T-cell (primary cell): ENCODE results near the gene CCDC198. TPM values are rescaled to one million over a fixed set of nuclear protein-coding genes. Genes with fewer than 3 reads are reported as not detected.
A peak's percentile ranks its signal among the peaks of the same experiment; 100 is the strongest.

ENCODE experiments used
- ATAC-seq, 4 experiments: fragments of 200-7000 bp in 3 of 4; fragments of 150-1000 bp in 1 of 4; cut with Tn5 transposase; replicated peaks in 1 of 4; 1 replicate in 3 of 4; 2 replicates in 1 of 4; pipeline ENCODE4 v1.10.0; 2021; ENCODE audit warnings: moderate library complexity in 3 of 4, mild to moderate bottlenecking in 2 of 4, moderate number of reproducible peaks in 1 of 4
- CTCF ChIA-PET, 2 donors: fragments of 300-600 bp; sonication (Branson Sonifier 250); formaldehyde crosslinking; loops; one replicate each; lab custom pipeline; 2022; ENCODE audit warnings: antibody characterized with exemption in 2 of 2; lab: Charles Lee
- POLR2A ChIA-PET, 2 donors: fragments of 300-600 bp; sonication (Branson Sonifier 250); formaldehyde crosslinking; loops; one replicate each; lab custom pipeline; 2022; ENCODE audit warnings: antibody characterized with exemption in 2 of 2; lab: Charles Lee
- DNase-seq, 35 experiments: peaks; one replicate each; pipeline versions ENCODE4 v3.0.0 to v3.0.0-alpha.2; 2013 to 2023
- H3K27ac ChIP-seq: one replicate; pipeline ENCODE4 v1.5.1; 2013; ENCODE audit warnings: low read length
- H3K27me3 ChIP-seq, 2 experiments: replicated peaks in 1 of 2; 1 replicate in 1 of 2; 2 replicates in 1 of 2; pipeline versions ENCODE4 v1.6.1 to v1.7.0; 2013; ENCODE audit warnings: low read length in 1 of 2, mixed read lengths in 1 of 2; ENCODE audit not compliant: control insufficient read depth in 2 of 2, insufficient read depth in 2 of 2; ENCODE audit errors: extremely low read depth in 1 of 2
- H3K36me3 ChIP-seq, 2 donors: 1 replicate in 1 of 2; 2 replicates in 1 of 2; pipeline versions ENCODE4 v1.6.1 to v1.7.0; 2013; ENCODE audit warnings: low read length in 1 of 2; ENCODE audit not compliant: control insufficient read depth in 2 of 2, insufficient read depth in 1 of 2; ENCODE audit errors: extremely low read depth in 1 of 2
- H3K4me1 ChIP-seq, 2 experiments: 1 replicate in 1 of 2; 2 replicates in 1 of 2; pipeline versions ENCODE4 v1.6.1 to v1.7.0; 2013; ENCODE audit warnings: low read length in 2 of 2, mixed read lengths in 1 of 2; ENCODE audit not compliant: insufficient read depth in 2 of 2, control insufficient read depth in 1 of 2; ENCODE audit errors: extremely low read depth in 1 of 2
- H3K4me3 ChIP-seq, 2 donors: 1 replicate in 1 of 2; 2 replicates in 1 of 2; pipeline versions ENCODE4 v1.5.1 to v1.7.0; 2013; ENCODE audit warnings: mild to moderate bottlenecking in 2 of 2, low read length in 1 of 2, moderate library complexity in 1 of 2; ENCODE audit not compliant: control insufficient read depth in 1 of 2; ENCODE audit errors: extremely low read depth in 1 of 2
- H3K9me3 ChIP-seq: 2 replicates; pipeline ENCODE4 v1.7.0; 2013
- H3K27ac Mint-ChIP-seq, 2 donors: one replicate each; pipeline ENCODE4 v1.8.0; 2020 to 2021; ENCODE audit warnings: mild to moderate bottlenecking in 2 of 2, mixed read lengths in 2 of 2
- H3K27me3 Mint-ChIP-seq, 2 donors: one replicate each; pipeline ENCODE4 v1.8.0; 2021 to 2022; ENCODE audit warnings: mixed read lengths in 2 of 2
- H3K36me3 Mint-ChIP-seq: one replicate; pipeline ENCODE4 v1.8.0; 2021; ENCODE audit warnings: mixed read lengths
- H3K4me1 Mint-ChIP-seq, 3 donors: one replicate each; pipeline ENCODE4 v1.8.0; 2020 to 2022; ENCODE audit warnings: mixed read lengths in 3 of 3, mild to moderate bottlenecking in 1 of 3
- H3K4me3 Mint-ChIP-seq, 3 donors: one replicate each; pipeline ENCODE4 v1.8.0; 2020 to 2022; ENCODE audit warnings: mild to moderate bottlenecking in 3 of 3, mixed read lengths in 3 of 3, moderate library complexity in 3 of 3
- H3K9me3 Mint-ChIP-seq, 3 donors: one replicate each; pipeline ENCODE4 v1.8.0; 2020 to 2022; ENCODE audit warnings: mixed read lengths in 3 of 3
- WGBS: methylation state at CpG from one replicate; pipeline ENCODE4 v1.1.5; 2013; ENCODE audit warnings: missing lambda C conversion rate; ENCODE audit not compliant: insufficient coverage; 5-methylcytosine and 5-hydroxymethylcytosine counted together
- total RNA-seq, 35 experiments: library from RNA in 6 of 35; stranded (reverse) in 6 of 35; fragments of 120-200 nt in 1 of 35; gene quantifications; one replicate each; pipeline versions ENCODE4 v1.2.1 to v1.2.4 and lab custom pipeline; 2013 to 2026

The CCDC198 gene, protein sequence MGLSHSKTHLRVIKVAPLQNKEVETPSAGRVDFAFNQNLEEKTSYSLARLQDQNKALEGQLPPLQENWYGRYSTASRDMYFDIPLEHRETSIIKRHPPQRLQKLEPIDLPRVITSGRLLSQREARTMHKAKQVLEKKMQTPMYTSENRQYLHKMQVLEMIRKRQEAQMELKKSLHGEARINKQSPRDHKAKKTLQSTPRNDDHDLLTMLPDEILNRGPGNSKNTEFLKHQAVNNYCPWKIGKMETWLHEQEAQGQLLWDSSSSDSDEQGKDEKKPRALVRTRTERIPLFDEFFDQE
- not detected for total RNA-seq
- total RNA-seq (2013), result not detected
- total RNA-seq (lab: John Stamatoyannopoulos, UW), result 0 reads per million in 29 experiments

DNA sequence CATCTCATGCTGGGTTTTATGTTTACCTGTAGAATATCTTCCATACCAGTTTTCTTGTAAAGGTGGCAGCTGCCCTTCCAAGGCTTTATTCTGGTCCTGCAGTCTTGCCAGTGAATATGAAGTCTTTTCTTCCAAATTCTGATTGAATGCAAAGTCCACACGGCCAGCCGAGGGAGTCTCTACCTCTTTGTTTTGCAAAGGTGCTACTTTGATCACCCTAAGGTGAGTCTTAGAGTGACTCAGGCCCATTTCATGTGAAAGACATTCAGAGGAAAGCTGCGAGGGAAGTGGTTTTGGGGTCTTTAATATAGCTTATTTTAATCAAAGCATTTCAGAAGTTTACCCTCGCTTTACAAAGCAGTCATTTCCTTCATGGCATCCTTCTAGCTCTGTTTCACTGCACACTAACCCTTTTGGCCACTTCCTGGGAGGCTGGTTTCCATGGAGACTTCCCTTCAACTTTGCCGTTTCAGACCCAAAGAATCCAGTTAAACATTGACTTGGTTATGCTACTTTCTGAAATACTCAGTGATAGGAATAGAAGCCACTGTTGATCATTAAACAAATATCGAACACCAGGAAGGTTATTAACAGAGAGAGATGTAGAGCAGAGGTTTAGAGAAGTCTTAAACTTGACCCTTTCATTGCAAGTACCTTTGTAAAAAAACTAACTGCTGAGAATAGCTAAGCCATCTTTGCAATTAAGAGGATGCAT lies at the start of gene CCDC198:
Gene CCDC198 (minus strand): TSS at position 391 of the 715 bp plus-strand sequence. CDS start 142 bp downstream, at position 249.
- CTCF ChIA-PET, result no interaction called here
- POLR2A ChIA-PET, result no interaction called here
- Mint-ChIP-seq H3K36me3 (no peaks in the 10 kb centered on the region), H3K27ac (no peak within 1 kb of the TSS), H3K4me3 (no peak within 1 kb of the TSS), H3K4me1 (peaks cover 2 to 9% (median 2%) of the 10 kb centered on the region in 3 donors), H3K9me3 (no peaks in the 10 kb centered on the region), H3K27me3 (peaks cover 0 to 7% of the 10 kb centered on the region in 2 donors)
- no peak within 1 kb of the TSS for H3K4me3 ChIP-seq
- 20% methylated on average over 2 of the region's 6 CpGs for WGBS
- H3K27ac ChIP-seq, result no peak within 1 kb of the TSS
- no peaks in the 10 kb centered on the region for H3K36me3 ChIP-seq
- DNase-seq, result no peak
- no peaks in the 10 kb centered on the region for H3K4me1 ChIP-seq
- ATAC-seq, result no peak
- H3K27me3 ChIP-seq, result no peaks in the 10 kb centered on the region
- no peaks in the 10 kb centered on the region for H3K9me3 ChIP-seq

DNA sequence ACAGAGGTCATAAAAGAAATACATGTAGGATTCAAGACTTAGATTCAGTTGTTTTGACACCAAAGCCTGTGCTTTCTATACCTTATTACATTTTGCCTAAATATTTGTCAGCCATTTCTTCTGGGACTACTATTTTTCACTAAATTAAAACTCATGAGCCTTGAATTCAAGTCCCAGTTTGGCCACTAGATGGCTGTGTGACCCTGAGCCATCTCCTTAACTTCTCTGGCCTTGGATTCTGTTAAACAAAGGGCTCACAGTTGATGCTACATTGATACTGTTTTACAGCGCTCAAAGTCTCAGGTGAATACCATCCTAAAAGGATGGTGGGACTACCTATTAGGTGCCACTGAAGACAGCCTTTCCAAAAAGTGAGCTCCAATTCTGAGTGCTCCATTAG lies 39.6 kb upstream of the CCDC198 start:
- no peak overlapping the region for H3K4me3 Mint-ChIP-seq
- no peaks in the 10 kb centered on the region for H3K36me3 ChIP-seq
- CTCF ChIA-PET, result no interaction called here
- H3K27ac ChIP-seq, result no peak overlapping the region
- WGBS, result 83% methylated on average over 1 of the region's 1 CpG
- H3K27me3 Mint-ChIP-seq, result peaks cover 5 to 6% of the 10 kb centered on the region in 2 donors
- H3K4me1 Mint-ChIP-seq, result no peaks in the 10 kb centered on the region
- ATAC-seq, result no peak
- H3K4me3 ChIP-seq, result no peak overlapping the region
- DNase-seq, result peak in 1 of 35 experiments; percentile 3
- no peaks in the 10 kb centered on the region for H3K36me3 Mint-ChIP-seq
- H3K27ac Mint-ChIP-seq, result no peak overlapping the region
- peaks cover 0 to 12% (median 8%) of the 10 kb centered on the region in 3 donors for H3K9me3 Mint-ChIP-seq
- no peaks in the 10 kb centered on the region for H3K27me3 ChIP-seq
- H3K9me3 ChIP-seq, result no peaks in the 10 kb centered on the region
- POLR2A ChIA-PET, result no interaction called here
- no peaks in the 10 kb centered on the region for H3K4me1 ChIP-seq

DNA sequence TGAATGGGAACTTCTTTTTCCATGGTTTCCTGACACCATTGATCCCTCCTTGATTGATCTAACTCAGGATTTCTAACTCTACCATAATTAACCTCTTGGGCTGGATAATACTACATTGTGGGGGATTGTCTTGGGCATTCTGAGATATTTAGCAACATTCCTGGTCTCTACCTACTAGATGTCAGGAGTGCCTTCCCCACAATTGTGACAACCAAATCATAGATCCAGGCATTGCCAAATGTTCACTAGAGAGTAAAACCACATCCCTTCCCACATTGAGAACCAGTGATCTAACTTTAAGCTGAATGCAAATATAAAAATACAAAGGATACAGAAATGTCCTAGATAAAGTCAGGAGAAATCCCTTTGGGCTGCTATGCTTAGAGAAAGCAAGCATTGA lies 36.9 kb upstream of the CCDC198 start:
- H3K4me3 ChIP-seq, result no peak overlapping the region
- H3K4me1 Mint-ChIP-seq, result no peaks in the 10 kb centered on the region
- ChIA-PET POLR2A (no interaction called here), CTCF (no interaction called here)
- H3K27ac ChIP-seq, result no peak overlapping the region
- H3K27me3 Mint-ChIP-seq, result peaks cover 5 to 6% of the 10 kb centered on the region in 2 donors
- H3K36me3 ChIP-seq, result no peaks in the 10 kb centered on the region
- no peak overlapping the region for H3K27ac Mint-ChIP-seq
- H3K9me3 ChIP-seq, result no peaks in the 10 kb centered on the region
- ATAC-seq (no peak), DNase-seq (no peak)
- no peak overlapping the region for H3K4me3 Mint-ChIP-seq
- no peaks in the 10 kb centered on the region for H3K4me1 ChIP-seq
- H3K36me3 Mint-ChIP-seq, result no peaks in the 10 kb centered on the region
- no peaks in the 10 kb centered on the region for H3K27me3 ChIP-seq
- peaks cover 5 to 18% (median 11%) of the 10 kb centered on the region in 3 donors for H3K9me3 Mint-ChIP-seq

DNA sequence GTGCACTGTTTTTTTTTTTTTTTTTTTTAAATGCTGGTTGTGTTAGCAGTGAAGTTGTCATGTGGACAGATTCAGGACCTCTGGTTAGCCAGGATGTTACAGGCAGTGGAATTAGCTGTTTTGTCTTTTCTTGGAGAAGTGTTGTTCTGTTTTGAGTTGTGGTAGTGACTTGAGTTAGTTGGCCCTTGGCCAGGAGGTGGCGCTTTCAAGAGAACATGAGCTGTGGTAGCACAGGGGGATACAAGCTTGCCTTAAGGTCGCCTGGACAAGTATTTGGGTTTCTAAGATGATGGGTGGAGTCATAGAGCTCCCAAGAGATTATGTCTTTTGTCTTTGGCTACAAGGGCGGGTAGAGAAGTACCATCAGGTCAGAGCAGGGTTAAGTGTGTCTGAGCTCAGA lies 33.3 kb upstream of the CCDC198 start:
- POLR2A ChIA-PET, result no interaction called here
- Mint-ChIP-seq H3K36me3 (no peaks in the 10 kb centered on the region), H3K4me1 (no peaks in the 10 kb centered on the region), H3K4me3 (no peak overlapping the region), H3K27me3 (peaks cover 5 to 6% of the 10 kb centered on the region in 2 donors), H3K9me3 (peaks cover 32 to 40% (median 35%) of the 10 kb centered on the region in 3 donors), H3K27ac (no peak overlapping the region)
- CTCF ChIA-PET, result no interaction called here
- Histone ChIP-seq H3K36me3 (no peaks in the 10 kb centered on the region), H3K27ac (no peak overlapping the region), H3K27me3 (no peaks in the 10 kb centered on the region), H3K9me3 (no peaks in the 10 kb centered on the region), H3K4me3 (no peak overlapping the region), H3K4me1 (no peaks in the 10 kb centered on the region)
- WGBS, result 72% methylated on average over 3 of the region's 3 CpGs
- ATAC-seq, result no peak
- DNase-seq, result no peak

DNA sequence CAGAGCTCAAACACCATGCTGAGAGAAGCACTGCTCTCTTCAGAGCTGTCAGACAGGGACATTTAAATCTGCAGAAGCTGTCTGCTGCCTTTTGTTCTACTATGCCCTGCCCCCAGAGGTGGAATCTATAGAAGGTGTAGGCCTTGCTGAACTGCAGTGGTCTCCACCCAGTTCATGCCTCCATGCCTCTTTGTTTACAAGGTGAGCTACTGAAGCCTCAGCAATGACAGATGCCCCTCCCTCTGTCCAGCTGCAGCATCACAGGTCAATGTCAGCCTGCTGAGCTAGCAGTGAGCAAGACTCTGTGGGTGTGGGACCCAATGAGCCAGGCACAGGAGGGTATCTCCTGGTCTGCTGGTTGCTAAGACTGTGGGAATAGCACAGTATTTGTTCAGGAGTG lies 25.4 kb upstream of the CCDC198 start:
- Histone ChIP-seq H3K27me3 (no peaks in the 10 kb centered on the region), H3K4me3 (no peak overlapping the region), H3K36me3 (no peaks in the 10 kb centered on the region), H3K4me1 (no peaks in the 10 kb centered on the region), H3K27ac (no peak overlapping the region), H3K9me3 (no peaks in the 10 kb centered on the region)
- peaks cover 3 to 5% of the 10 kb centered on the region in 2 donors for H3K27me3 Mint-ChIP-seq
- no peak overlapping the region for H3K4me3 Mint-ChIP-seq
- H3K4me1 Mint-ChIP-seq, result no peaks in the 10 kb centered on the region
- no peak overlapping the region for H3K27ac Mint-ChIP-seq
- H3K9me3 Mint-ChIP-seq, result peaks cover 38 to 53% (median 44%) of the 10 kb centered on the region in 3 donors
- POLR2A ChIA-PET, result no interaction called here
- CTCF ChIA-PET, result no interaction called here
- no peaks in the 10 kb centered on the region for H3K36me3 Mint-ChIP-seq
- DNase-seq (no peak), ATAC-seq (no peak)

DNA sequence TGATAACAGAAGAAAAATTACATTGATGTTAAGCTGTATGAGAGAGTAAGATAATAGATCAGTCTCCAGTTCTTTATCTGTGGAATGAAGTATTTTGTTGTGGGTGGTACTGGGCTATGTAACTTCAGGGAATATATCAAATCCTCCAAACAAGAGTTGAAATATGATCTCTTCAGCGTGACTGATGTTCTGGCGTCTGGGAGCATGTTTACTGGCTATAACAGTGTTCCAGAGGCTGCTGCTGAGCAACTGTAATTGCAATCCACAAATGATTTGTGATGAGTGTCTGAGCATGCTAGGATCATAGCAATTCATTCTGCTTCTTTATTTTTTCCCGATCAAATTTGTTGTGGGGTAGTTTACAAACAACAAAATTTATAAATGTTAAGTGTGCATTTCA lies 18.6 kb upstream of the CCDC198 start:
- no peak overlapping the region for H3K4me3 ChIP-seq
- no peaks in the 10 kb centered on the region for H3K27me3 ChIP-seq
- peaks cover under 1 to 5% of the 10 kb centered on the region in 2 donors for H3K27me3 Mint-ChIP-seq
- H3K36me3 ChIP-seq, result no peaks in the 10 kb centered on the region
- H3K4me3 Mint-ChIP-seq, result no peak overlapping the region
- DNase-seq (no peak), ATAC-seq (no peak)
- no peaks in the 10 kb centered on the region for H3K4me1 Mint-ChIP-seq
- H3K36me3 Mint-ChIP-seq, result no peaks in the 10 kb centered on the region
- H3K27ac Mint-ChIP-seq, result no peak overlapping the region
- no peaks in the 10 kb centered on the region for H3K4me1 ChIP-seq
- CTCF ChIA-PET, result no interaction called here
- H3K9me3 Mint-ChIP-seq, result peaks cover 7 to 16% (median 10%) of the 10 kb centered on the region in 3 donors
- POLR2A ChIA-PET, result no interaction called here
- no peaks in the 10 kb centered on the region for H3K9me3 ChIP-seq
- WGBS, result no CpG with 5 or more reads among the region's 3 CpGs
- H3K27ac ChIP-seq, result no peak overlapping the region
